ENCODE data around the gene TERT.

GRCh38 chr5:1288439-1289335, 6.2 kb downstream of the TERT start:
- TF ChIP-seq CTCF (IDR thresholded peaks at IDR 0.05): no peak
- TF ChIP-seq POLR2A (IDR thresholded peaks at IDR 0.05): no peak
- TF ChIP-seq POLR2AphosphoS5 (IDR thresholded peaks at IDR 0.05): no peak

All from prostate gland (tissue), 2 donors.